Upper lobe of right lung (tissue), 1 donor: ENCODE measurements around the gene OSBPL9. TPM values are rescaled to one million over a fixed set of nuclear protein-coding genes. Genes with fewer than 3 reads are reported as not detected.
A peak's percentile ranks its signal among the peaks of the same experiment; 100 is the strongest.
"Not testable (repeated sequence)": the region's sequence is repeated elsewhere in the genome, so short reads cannot be mapped to it uniquely, and the experiment has no call there.

Experiments
- ATAC-seq: fragments of 200-7000 bp; cut with Tn5 transposase; one replicate; pipeline ENCODE4 v1.9.1; 2020; ENCODE audit warnings: mild to moderate bottlenecking, moderate library complexity
- DNase-seq: peaks from one replicate; pipeline ENCODE4 v3.0.0-alpha.2; 2020
- H3K27ac ChIP-seq: fragments of 200-600 bp; one replicate; pipeline ENCODE4 v1.8.0; 2022
- H3K27me3 ChIP-seq: fragments of 200-600 bp; one replicate; pipeline ENCODE4 v1.8.0; 2022; ENCODE audit warnings: mild to moderate bottlenecking
- H3K36me3 ChIP-seq: fragments of 200-600 bp; one replicate; pipeline ENCODE4 v1.8.0; 2022
- H3K4me1 ChIP-seq: fragments of 200-600 bp; one replicate; pipeline ENCODE4 v1.8.0; 2022
- H3K4me3 ChIP-seq: fragments of 200-600 bp; one replicate; pipeline ENCODE4 v1.8.0; 2022; ENCODE audit warnings: mild to moderate bottlenecking
- H3K9me3 ChIP-seq: fragments of 200-600 bp; one replicate; pipeline ENCODE4 v1.8.0; 2022
- intact Hi-C: fragments of 100-400 bp; cut with DNase I; formaldehyde crosslinking; loops from one replicate; pipeline ENCODE4 v1.11.0; 2022
- total RNA-seq: library from RNA; stranded (reverse); fragmentation: NEBNext Ultra II Directional; extraction: Animal tissue kit (Norgen Biotek cat#: 25700); gene quantifications from one replicate; pipeline ENCODE4 v1.2.1, GENCODE V29; 2021
- TF ChIP-seq, protein P1 (sequence below): fragments of 200-600 bp; IDR thresholded peaks from one replicate; pipeline ENCODE4 v1.8.0; 2022; ENCODE audit warnings: antibody characterized with exemption
- donor health status: DM: no; HTN: yes; CAD: no; lungs with severe emphysema.

Gene OSBPL9
- total RNA-seq, 1 donor from 2014 or later = 72.7 TPM

DNA sequence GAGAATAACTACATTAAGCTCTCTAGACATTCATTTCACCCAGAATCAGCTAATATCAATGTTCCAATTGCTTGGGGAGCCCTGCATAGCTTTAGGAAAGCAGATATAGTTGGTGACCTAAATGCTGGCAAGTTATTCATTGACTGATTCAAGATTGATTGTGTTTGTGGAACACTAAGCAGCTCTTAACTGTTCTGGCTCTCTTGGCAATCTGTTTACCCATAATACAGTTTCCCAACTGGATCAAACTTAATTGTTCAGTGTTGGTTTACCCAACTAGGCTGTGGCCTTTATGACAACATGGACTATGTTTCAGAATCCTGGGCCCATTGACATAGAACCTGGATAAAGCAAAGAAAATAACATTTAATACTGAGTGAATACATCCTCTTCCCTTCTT, 178.0 kb downstream of the OSBPL9 start:
- Histone ChIP-seq H3K4me3 (no peak overlapping the region), H3K27ac (peak overlapping the region; percentile 42), H3K4me1 (no peaks in the 10 kb centered on the region), H3K36me3 (peaks cover 89% of the 10 kb centered on the region), H3K9me3 (no peaks in the 10 kb centered on the region), H3K27me3 (no peaks in the 10 kb centered on the region)
- TF ChIP-seq, protein P1, sequence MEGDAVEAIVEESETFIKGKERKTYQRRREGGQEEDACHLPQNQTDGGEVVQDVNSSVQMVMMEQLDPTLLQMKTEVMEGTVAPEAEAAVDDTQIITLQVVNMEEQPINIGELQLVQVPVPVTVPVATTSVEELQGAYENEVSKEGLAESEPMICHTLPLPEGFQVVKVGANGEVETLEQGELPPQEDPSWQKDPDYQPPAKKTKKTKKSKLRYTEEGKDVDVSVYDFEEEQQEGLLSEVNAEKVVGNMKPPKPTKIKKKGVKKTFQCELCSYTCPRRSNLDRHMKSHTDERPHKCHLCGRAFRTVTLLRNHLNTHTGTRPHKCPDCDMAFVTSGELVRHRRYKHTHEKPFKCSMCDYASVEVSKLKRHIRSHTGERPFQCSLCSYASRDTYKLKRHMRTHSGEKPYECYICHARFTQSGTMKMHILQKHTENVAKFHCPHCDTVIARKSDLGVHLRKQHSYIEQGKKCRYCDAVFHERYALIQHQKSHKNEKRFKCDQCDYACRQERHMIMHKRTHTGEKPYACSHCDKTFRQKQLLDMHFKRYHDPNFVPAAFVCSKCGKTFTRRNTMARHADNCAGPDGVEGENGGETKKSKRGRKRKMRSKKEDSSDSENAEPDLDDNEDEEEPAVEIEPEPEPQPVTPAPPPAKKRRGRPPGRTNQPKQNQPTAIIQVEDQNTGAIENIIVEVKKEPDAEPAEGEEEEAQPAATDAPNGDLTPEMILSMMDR = no peak
- ATAC-seq (peak; percentile 69), DNase-seq (no peak)
- intact Hi-C loops = no loop called here

DNA sequence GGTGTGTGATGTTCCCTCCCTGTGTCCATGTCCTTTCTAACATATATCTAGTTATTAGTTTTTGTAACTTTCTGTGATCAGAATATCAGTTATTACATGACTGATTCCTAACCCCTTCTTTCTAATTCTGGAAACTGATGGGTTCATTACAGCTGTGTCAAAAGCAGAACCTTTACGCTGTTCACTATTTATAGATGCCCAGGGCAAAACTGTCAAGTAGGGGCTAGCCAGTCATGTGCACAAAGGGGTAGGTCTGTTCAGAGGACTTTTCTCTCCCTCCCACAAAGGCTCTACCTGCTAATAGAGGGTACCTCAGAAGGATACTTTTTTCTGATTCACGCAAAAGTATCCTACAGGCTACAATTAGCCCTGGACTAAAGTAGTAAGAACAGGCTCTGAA, 182.5 kb downstream of the OSBPL9 start:
- H3K36me3 ChIP-seq = peaks cover 82% of the 10 kb centered on the region

DNA sequence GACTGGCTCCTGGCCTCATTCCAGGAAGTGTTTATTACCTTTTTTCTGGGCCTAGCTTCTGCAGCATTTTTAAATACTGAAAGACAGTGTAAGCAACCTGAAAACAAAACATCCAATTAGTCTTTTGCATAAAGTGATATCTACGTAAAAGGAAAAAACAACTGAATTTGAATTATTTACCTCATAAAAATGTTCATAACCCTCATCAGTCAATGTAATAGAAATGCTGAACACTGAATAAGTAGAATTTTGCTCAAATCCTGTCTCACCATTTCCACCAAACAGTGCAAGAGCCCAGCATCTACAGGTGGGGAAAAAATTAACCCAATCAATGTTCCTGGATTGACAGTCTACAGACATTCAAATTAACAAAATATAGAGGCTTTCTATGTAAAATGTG, 197.6 kb downstream of the OSBPL9 start:
- H3K9me3 ChIP-seq = no peaks in the 10 kb centered on the region
- no peak overlapping the region for H3K27ac ChIP-seq
- DNase-seq = no peak
- H3K4me3 ChIP-seq = no peak overlapping the region
- peaks cover 90% of the 10 kb centered on the region for H3K36me3 ChIP-seq
- intact Hi-C loops = no loop called here
- H3K27me3 ChIP-seq = no peaks in the 10 kb centered on the region
- TF ChIP-seq, protein P1 = no peak
- ATAC-seq = no peak
- H3K4me1 ChIP-seq = no peaks in the 10 kb centered on the region

More for the DNA sequence above, 182.5 kb downstream of the OSBPL9 start:
- DNase-seq (no peak), ATAC-seq (no peak)
- intact Hi-C loops = no loop called here
- H3K4me1 ChIP-seq = no peaks in the 10 kb centered on the region
- H3K9me3 ChIP-seq = no peaks in the 10 kb centered on the region
- TF ChIP-seq, protein P1 = no peak
- no peaks in the 10 kb centered on the region for H3K27me3 ChIP-seq
- no peak overlapping the region for H3K27ac ChIP-seq
- no peak overlapping the region for H3K4me3 ChIP-seq

DNA sequence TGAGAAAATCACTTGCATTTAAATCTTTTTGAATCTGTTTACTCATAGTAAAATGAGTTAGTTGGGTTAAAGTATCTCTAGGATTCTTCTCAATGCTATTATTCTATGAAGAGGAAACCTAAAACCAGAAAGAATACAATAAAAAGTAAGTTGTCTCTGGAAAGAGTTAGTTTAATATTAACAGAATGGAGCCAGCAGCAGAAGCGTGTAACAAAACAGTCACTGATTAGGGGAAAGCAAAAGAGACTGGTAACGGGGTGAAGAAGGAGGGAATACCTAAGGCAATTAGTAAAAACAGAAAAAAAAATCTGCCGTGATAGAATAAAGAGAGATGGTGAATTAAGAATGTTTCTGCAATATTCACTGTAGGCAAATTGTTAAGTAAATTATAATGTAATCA, 201.6 kb downstream of the OSBPL9 start:
- no peaks in the 10 kb centered on the region for H3K27me3 ChIP-seq
- ATAC-seq (no peak), DNase-seq (no peak)
- intact Hi-C loops = no loop called here
- no peaks in the 10 kb centered on the region for H3K9me3 ChIP-seq
- H3K4me1 ChIP-seq = no peaks in the 10 kb centered on the region
- no peak overlapping the region for H3K4me3 ChIP-seq
- TF ChIP-seq, protein P1 = no peak
- H3K36me3 ChIP-seq = peaks cover 96% of the 10 kb centered on the region
- H3K27ac ChIP-seq = no peak overlapping the region

DNA sequence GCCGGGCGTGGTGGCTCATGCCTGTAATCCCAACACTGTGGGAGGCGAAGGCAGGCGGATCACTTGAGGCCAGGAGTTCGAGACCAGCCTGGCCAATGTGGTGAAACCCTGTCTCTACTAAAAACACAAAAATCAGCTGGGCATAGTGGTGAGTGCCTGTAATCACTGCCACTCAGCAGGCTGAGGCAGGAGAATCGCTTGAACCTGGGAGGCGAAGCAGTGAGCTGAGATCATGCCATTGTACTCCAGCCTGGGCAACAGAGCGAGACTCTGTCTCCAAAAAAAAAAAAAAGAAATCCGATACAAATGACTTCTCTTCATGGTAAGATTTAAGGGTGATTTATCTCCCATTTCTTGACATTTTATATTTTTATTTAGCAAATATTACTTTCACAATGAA, 202.1 kb downstream of the OSBPL9 start:
- ATAC-seq, H3K27ac ChIP-seq, intact Hi-C loops, H3K9me3 ChIP-seq, DNase-seq, H3K4me3 ChIP-seq, H3K4me1 ChIP-seq, H3K27me3 ChIP-seq: not testable (repeated sequence)
- peaks cover 96% of the 10 kb centered on the region for H3K36me3 ChIP-seq

DNA sequence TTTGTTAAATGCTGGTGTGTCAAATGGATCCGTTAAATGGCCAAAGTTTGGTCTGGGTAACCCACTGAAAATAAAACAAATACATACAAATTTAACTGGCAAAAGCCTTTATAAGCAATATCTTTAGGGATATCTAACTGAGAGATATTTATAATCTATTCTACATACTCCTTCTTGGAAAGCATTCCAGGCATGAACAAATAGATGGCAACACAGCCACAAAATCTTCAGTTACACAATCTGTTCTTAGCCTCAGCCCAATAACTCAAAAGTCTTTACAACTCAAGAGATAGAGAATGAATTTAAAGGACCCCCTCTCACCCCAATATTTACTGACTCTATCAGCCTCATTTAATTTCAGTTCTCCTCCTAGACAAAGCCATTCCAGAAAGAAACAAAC, 202.9 kb downstream of the OSBPL9 start:
- no peak overlapping the region for H3K4me3 ChIP-seq
- H3K27me3 ChIP-seq = no peaks in the 10 kb centered on the region
- no peaks in the 10 kb centered on the region for H3K9me3 ChIP-seq
- intact Hi-C loops = no loop called here
- no peak for ATAC-seq
- DNase-seq = no peak
- peaks cover 96% of the 10 kb centered on the region for H3K36me3 ChIP-seq
- H3K27ac ChIP-seq = no peak overlapping the region
- H3K4me1 ChIP-seq = no peaks in the 10 kb centered on the region
- TF ChIP-seq, protein P1 = no peak
